GM12891 (cell line): Measurements from ENCODE around the gene GPR142.
"Not testable (repeated sequence)": the region's sequence is repeated elsewhere in the genome, so short reads cannot be mapped to it uniquely, and the experiment has no call there.

Source experiments
- POLR2A ChIP-seq: IDR thresholded peaks from 2 replicates; pipeline ENCODE4 v1.6.1; 2011; ENCODE audit warnings: low read depth, low read length, control low read depth
- POLR2AphosphoS5 ChIP-seq: IDR thresholded peaks from 2 replicates; pipeline ENCODE4 v1.6.1; 2011; ENCODE audit warnings: low read depth, low read length, control low read depth

- not testable (repeated sequence) for TF ChIP-seq POLR2A, POLR2AphosphoS5
Observed at GRCh38 chr17:74405311-74405710, 38.0 kb downstream of the GPR142 start.
